HepG2 (cell line): Measurements from ENCODE around the gene PRELP. TPM values are rescaled to one million over a fixed set of nuclear protein-coding genes. Genes with fewer than 3 reads are reported as not detected.

Source experiments
- ATAC-seq: fragments of 200-7000 bp; cut with Tn5 transposase; 3 replicates; pipeline ENCODE4 v1.9.1; 2020; ENCODE audit warnings: mild to moderate bottlenecking, moderate library complexity
- BruUV-seq: library from RNA; stranded (reverse); fragments of 400-500 nt; replicated peaks from 2 replicates; lab custom pipeline; 2021; lab: Mats Ljungman, UMichigan
- CTCF ChIA-PET: fragments of 300-600 bp; formaldehyde crosslinking; extraction: SDS; loops from one replicate; lab custom pipeline; 2021; ENCODE audit warnings: low total read pairs, inconsistent platforms, low intra/inter-chr PET ratio; lab: Yijun Ruan, JAX
- POLR2A ChIA-PET: fragments of 350-600 bp; sonication (Branson Sonifier 250); formaldehyde crosslinking; loops from one replicate; lab custom pipeline; 2020; ENCODE audit warnings: antibody characterized with exemption, inconsistent platforms; lab: Yijun Ruan, JAX
- DNase-seq: peaks from one replicate; pipeline ENCODE4 v3.0.0-alpha.2; 2015; ENCODE audit warnings: low spot score
- FAIRE-seq: peaks from 3 replicates; lab custom pipeline; 2011; peaks lifted over from hg19 to GRCh38; lab: Jason Lieb, UNC
- H2AFZ ChIP-seq: one replicate; pipeline ENCODE4 v1.6.1; 2011; ENCODE audit warnings: low read length, inconsistent platforms
- H3K27ac ChIP-seq: fragments of 300-600 bp; 3 replicates; pipeline ENCODE4 v1.8.0; 2011; ENCODE audit warnings: mixed run types, mild to moderate bottlenecking, mixed read lengths, low read length, inconsistent platforms; ENCODE audit not compliant: insufficient read depth; ENCODE audit errors: extremely low read length
- H3K27me3 ChIP-seq, 2 experiments: fragments of 200-600 bp in 1 of 2; 2 replicates in 1 of 2; 3 replicates in 1 of 2; pipeline versions ENCODE4 v1.6.0 to v1.8.0; 2011; ENCODE audit warnings: low read length in 2 of 2, mild to moderate bottlenecking in 2 of 2, moderate library complexity in 2 of 2, inconsistent platforms in 1 of 2; ENCODE audit not compliant: insufficient read depth in 2 of 2, control insufficient read depth in 1 of 2
- H3K36me3 ChIP-seq, 2 experiments: fragments of 200-600 bp in 1 of 2; replicated peaks in 1 of 2; 2 replicates in 1 of 2; 3 replicates in 1 of 2; pipeline versions ENCODE4 v1.5.1 to v1.8.0; 2011; ENCODE audit warnings: low read length in 2 of 2, inconsistent platforms in 1 of 2; ENCODE audit not compliant: insufficient read depth in 2 of 2, control insufficient read depth in 1 of 2
- H3K4me1 ChIP-seq: 2 replicates; pipeline ENCODE4 v1.5.1; 2012; ENCODE audit warnings: low read length, inconsistent platforms; ENCODE audit not compliant: insufficient read depth
- H3K4me2 ChIP-seq: 2 replicates; pipeline ENCODE4 v1.6.0; 2011; ENCODE audit warnings: low read depth, low read length, inconsistent platforms
- H3K4me3 ChIP-seq, 3 experiments: fragments of 200-600 bp in 1 of 3; sonication (generic), shearing (Covaris generic) in 1 of 3; replicated peaks in 1 of 3; 2 replicates each; pipeline ENCODE4 v1.5.1; 2011 to 2016; ENCODE audit warnings: low read length in 3 of 3, inconsistent platforms in 2 of 3, low read depth in 2 of 3, mild to moderate bottlenecking in 2 of 3, control low read depth in 1 of 3, mixed read lengths in 1 of 3; ENCODE audit not compliant: insufficient read depth in 1 of 3
- H3K79me2 ChIP-seq: one replicate; pipeline ENCODE4 v1.6.1; 2011; ENCODE audit warnings: low read length, inconsistent platforms; ENCODE audit not compliant: insufficient read depth
- H3K9ac ChIP-seq: 2 replicates; pipeline ENCODE4 v1.6.0; 2011; ENCODE audit warnings: mild to moderate bottlenecking, low read depth, low read length, inconsistent platforms; ENCODE audit not compliant: insufficient read depth
- H3K9me3 ChIP-seq: 2 replicates; pipeline ENCODE4 v1.5.1; 2012; ENCODE audit warnings: mild to moderate bottlenecking, low read length
- H4K20me1 ChIP-seq: 2 replicates; pipeline ENCODE4 v1.6.0; 2011; ENCODE audit warnings: inconsistent platforms, mild to moderate bottlenecking, low read length, moderate library complexity; ENCODE audit not compliant: insufficient read depth
- AHR ChIP-seq: IDR thresholded peaks from 2 replicates; pipeline ENCODE4 v1.6.1; 2018; ENCODE audit warnings: missing genetic modification reagents, missing compliant biosample characterization
- BCL6 ChIP-seq: IDR thresholded peaks from 2 replicates; pipeline ENCODE4 v1.6.1; 2016; ENCODE audit warnings: missing genetic modification reagents, missing compliant biosample characterization
- BHLHE40 ChIP-seq: IDR thresholded peaks from 2 replicates; pipeline ENCODE4 v1.6.1; 2011; ENCODE audit warnings: low read length, improper control_type of control experiment
- CEBPG ChIP-seq: IDR thresholded peaks from 2 replicates; pipeline ENCODE4 v1.6.1; 2016
- FOXO4 ChIP-seq: sonication (generic); formaldehyde crosslinking; conservative IDR thresholded peaks from 2 replicates; pipeline ENCODE4 v1.8.1; 2023; ENCODE audit warnings: missing genetic modification reagents
- GFI1 ChIP-seq: sonication (generic); formaldehyde crosslinking; IDR thresholded peaks from 2 replicates; pipeline ENCODE4 v1.5.0; 2020; ENCODE audit warnings: missing genetic modification reagents, mild to moderate bottlenecking, borderline replicate concordance
- HNRNPL ChIP-seq: fragments of 200-400 bp; formaldehyde crosslinking; IDR thresholded peaks from 2 replicates; pipeline ENCODE4 v1.6.1; 2017; ENCODE audit warnings: mild to moderate bottlenecking, low read depth, low read length
- IRF9 ChIP-seq: sonication (generic); formaldehyde crosslinking; IDR thresholded peaks from 2 replicates; pipeline ENCODE4 v1.8.0; 2022; ENCODE audit warnings: missing genetic modification reagents, mild to moderate bottlenecking, borderline replicate concordance
- KAT8 ChIP-seq: IDR thresholded peaks from 2 replicates; pipeline ENCODE4 v1.6.1; 2016; ENCODE audit warnings: missing genetic modification reagents, missing compliant biosample characterization
- KLF12 ChIP-seq: sonication (generic); formaldehyde crosslinking; IDR thresholded peaks from 2 replicates; pipeline ENCODE4 v1.4.0; 2020; ENCODE audit warnings: missing genetic modification reagents, borderline replicate concordance
- ZBTB34 ChIP-seq: sonication (generic); formaldehyde crosslinking; IDR thresholded peaks from 2 replicates; pipeline ENCODE4 v1.8.0; 2022; ENCODE audit warnings: mild to moderate bottlenecking, missing genetic modification reagents
- ZNF567 ChIP-seq: sonication (generic); formaldehyde crosslinking; IDR thresholded peaks from 2 replicates; pipeline ENCODE4 v1.8.1; 2023; ENCODE audit warnings: mild to moderate bottlenecking, missing genetic modification reagents, borderline replicate concordance
- ZNF607 ChIP-seq: sonication (generic); formaldehyde crosslinking; IDR thresholded peaks from 2 replicates; pipeline ENCODE4 v1.5.1; 2020; ENCODE audit warnings: missing genetic modification reagents, mild to moderate bottlenecking, borderline replicate concordance
- ZNF660 ChIP-seq: sonication (generic); formaldehyde crosslinking; IDR thresholded peaks from 2 replicates; pipeline ENCODE4 v1.5.1; 2020; ENCODE audit warnings: mild to moderate bottlenecking, low read depth, missing genetic modification reagents, borderline replicate concordance
- WGBS: methylation state at CpG from one replicate; pipeline ENCODE4 v1.1.6; 2017; ENCODE audit warnings: low lambda C conversion rate; 5-methylcytosine and 5-hydroxymethylcytosine counted together
- in situ Hi-C: cut with HindIII; loops from 2 replicates; pipeline ENCODE4 v1.10.0; 2017; ENCODE audit warnings: low pct_unique_long_range_greater_than_20kb; ENCODE audit not compliant: extremely low pct_ligation_motif_present
- intact Hi-C: fragments of 100-400 bp; cut with micrococcal nuclease; formaldehyde crosslinking; loops from one replicate; pipeline ENCODE4 v1.10.0; 2022; ENCODE audit not compliant: unreplicated experiment
- polyA plus RNA-seq, 8 experiments: library from polyadenylated mRNA; depleted of rRNA in 3 of 8; stranded (reverse) in 7 of 8; unstranded in 1 of 8; fragments of >200 nt; fragmentation: Illumina TruSeq in 4 of 8; extraction: Trizol in 4 of 8; gene quantifications; 2 replicates each; pipeline versions ENCODE4 v1.2.1 to v1.2.3, GENCODE V29; 2011 to 2016; ENCODE audit warnings: low read depth in 4 of 8, missing spikeins in 1 of 8, mixed read lengths in 1 of 8; ENCODE audit not compliant: insufficient read depth in 1 of 8
- total RNA-seq, 5 experiments: library from RNA; depleted of rRNA; stranded (reverse); fragments of >200 nt; fragmentation: Illumina TruSeq; extraction: Trizol; gene quantifications; 2 replicates each; pipeline ENCODE4 v1.2.3, GENCODE V29; 2016; ENCODE audit warnings: low read depth in 1 of 5

PRELP gene
- total and polyA plus RNA-seq, 2 of the 13 experiments (the other 11 are each of a cell fraction or from before 2014, with no cell fraction given): not detected

- TF ChIP-seq IRF9 (CRISPR knock-in tag) (no peak), ZBTB34 (no peak)
Observed at GRCh38 chr1:203480525-203481084, 5.0 kb downstream of the PRELP start (continued).

GRCh38 chr1:203481196-203481595 is 5.6 kb downstream of the PRELP start:
- Histone ChIP-seq H3K4me1 (no peaks in the 10 kb centered on the region), H2AFZ (no peak overlapping the region), H3K4me3 (no peak overlapping the region), H3K27ac (no peak overlapping the region), H3K9ac (no peak overlapping the region), H3K27me3 (peaks cover 1 to 34% of the 10 kb centered on the region in 2 experiments; a peak in 2 of 5 replicates), H3K36me3 (no peaks in the 10 kb centered on the region), H3K9me3 (no peaks in the 10 kb centered on the region), H4K20me1 (no peaks in the 10 kb centered on the region), H3K4me2 (no peak overlapping the region), H3K79me2 (no peaks in the 10 kb centered on the region)
- intact Hi-C loops: no loop called here
- DNase-seq (no peak), ATAC-seq (no peak), FAIRE-seq (no peak)
- in situ Hi-C loops: loop anchor here (10.0 kb wide), 1 partner anchor 206 kb away; no protein-coding TSS in a partner anchor
- no TSS peak for BruUV-seq
- no peak for TF ChIP-seq ZNF607 (CRISPR knock-in tag)
- no peak for TF ChIP-seq BHLHE40
- TF ChIP-seq HNRNPL: no peak
- no peak for TF ChIP-seq AHR
- no peak for TF ChIP-seq FOXO4 (CRISPR knock-in tag)
- no peak for TF ChIP-seq GFI1 (CRISPR knock-in tag)
- TF ChIP-seq CEBPG (CRISPR knock-in tag): no peak
- TF ChIP-seq KLF12: no peak
- no peak for TF ChIP-seq KAT8 (CRISPR knock-in tag)
- no peak for TF ChIP-seq BCL6 (CRISPR knock-in tag)
- no peak for TF ChIP-seq ZNF567 (CRISPR knock-in tag)
- TF ChIP-seq ZNF660 (CRISPR knock-in tag): no peak
- CTCF ChIA-PET: no interaction called here
- 0% methylated on average over 1 of the region's 1 CpG for WGBS
- POLR2A ChIA-PET: no interaction called here
